HCT116 (cell line): Measurements from ENCODE around the gene DCDC2. TPM values are rescaled to one million over a fixed set of nuclear protein-coding genes. Genes with fewer than 3 reads are reported as not detected.

Source experiments
- ATAC-seq: fragments of 200-7000 bp; cut with Tn5 transposase; 2 replicates; pipeline ENCODE4 v1.9.1; 2020; ENCODE audit warnings: mild to moderate bottlenecking, moderate library complexity
- BruUV-seq: library from RNA; stranded (reverse); fragments of 400-500 nt; replicated peaks from 2 replicates; lab custom pipeline; 2021; lab: Mats Ljungman, UMichigan
- CTCF ChIA-PET: fragments of 300-600 bp; sonication (Branson Sonifier 250); formaldehyde crosslinking; loops from one replicate; lab custom pipeline; 2021; ENCODE audit warnings: antibody characterized with exemption; lab: Charles Lee
- POLR2A ChIA-PET: fragments of 300-600, 350-600 bp; sonication (Branson Sonifier 250); formaldehyde crosslinking; loops from one replicate; lab custom pipeline; 2021; ENCODE audit warnings: antibody characterized with exemption; lab: Charles Lee
- RAD21 ChIA-PET, 2 experiments: fragments of 300-600 bp; sonication (Branson Sonifier 250); formaldehyde crosslinking; loops; one replicate each; lab custom pipeline; 2023; ENCODE audit warnings: low total read pairs in 2 of 2; ENCODE audit not compliant: uncharacterized antibody in 2 of 2, unreplicated experiment in 2 of 2, low non-redundant PET in 1 of 2; lab: Charles Lee
- DNase-seq: peaks from one replicate; pipeline ENCODE4 v3.0.0-alpha.2; 2010; ENCODE audit warnings: low read depth, low spot score
- H2AFZ ChIP-seq: fragments of 200-600 bp; shearing (Covaris generic), sonication (generic); 2 replicates; pipeline ENCODE4 v1.6.1; 2017; ENCODE audit warnings: low read depth, mixed run types, mixed read lengths, antibody characterized with exemption, low read length; ENCODE audit not compliant: poor library complexity, severe bottlenecking
- H3K27ac ChIP-seq: 2 replicates; pipeline ENCODE4 v1.5.1; 2012; ENCODE audit warnings: low read depth, low read length
- H3K27me3 ChIP-seq: fragments of 200-600 bp; sonication (generic); 2 replicates; pipeline ENCODE4 v1.6.1; 2016; ENCODE audit warnings: mixed run types, low read length, mixed read lengths; ENCODE audit not compliant: insufficient read depth
- H3K36me3 ChIP-seq, 2 experiments: fragments of 200-500 bp in 1 of 2; fragments of 200-600 bp in 1 of 2; sonication (Bioruptor generic) in 1 of 2; sonication (generic) in 1 of 2; 2 replicates each; pipeline versions ENCODE4 v1.5.1 to v1.6.1; 2014 to 2016; ENCODE audit warnings: low read length in 2 of 2, inconsistent platforms in 1 of 2, mixed read lengths in 1 of 2, mixed run types in 1 of 2; ENCODE audit not compliant: insufficient read depth in 2 of 2, control insufficient read depth in 1 of 2
- H3K4me1 ChIP-seq, 2 experiments: fragments of 200-600 bp in 1 of 2; sonication (generic) in 1 of 2; 2 replicates each; pipeline versions ENCODE4 v1.5.1 to v1.6.1; 2012 to 2017; ENCODE audit warnings: low read length in 2 of 2, inconsistent platforms in 1 of 2, mild to moderate bottlenecking in 1 of 2, mixed read lengths in 1 of 2, mixed run types in 1 of 2, moderate library complexity in 1 of 2; ENCODE audit not compliant: insufficient read depth in 2 of 2, control insufficient read depth in 1 of 2
- H3K4me2 ChIP-seq: fragments of 200-600 bp; sonication (generic); 2 replicates; pipeline ENCODE4 v1.6.1; 2017; ENCODE audit warnings: mixed run types, low read length, mixed read lengths
- H3K4me3 ChIP-seq, 2 experiments: fragments of 200-600 bp in 1 of 2; sonication (generic) in 1 of 2; replicated peaks in 1 of 2; 2 replicates each; pipeline ENCODE4 v1.5.1; 2011 to 2016; ENCODE audit warnings: low read length in 2 of 2, control low read depth in 1 of 2, low read depth in 1 of 2, mild to moderate bottlenecking in 1 of 2, mixed read lengths in 1 of 2, mixed run types in 1 of 2
- H3K79me2 ChIP-seq: fragments of 200-600 bp; sonication (generic); 2 replicates; pipeline ENCODE4 v1.6.1; 2017; ENCODE audit warnings: mild to moderate bottlenecking, mixed run types, low read length, moderate library complexity, mixed read lengths; ENCODE audit not compliant: insufficient read depth
- H3K9ac ChIP-seq: fragments of 200-600 bp; sonication (generic); 2 replicates; pipeline ENCODE4 v1.6.1; 2016; ENCODE audit warnings: low read length, mixed read lengths
- H3K9me2 ChIP-seq: fragments of 200-600 bp; sonication (generic), shearing (Covaris generic); 2 replicates; pipeline ENCODE4 v1.6.1; 2017; ENCODE audit warnings: mixed run types, mild to moderate bottlenecking, moderate library complexity; ENCODE audit not compliant: insufficient read depth
- H3K9me3 ChIP-seq, 2 experiments: fragments of 200-500 bp in 1 of 2; fragments of 200-600 bp in 1 of 2; sonication (Bioruptor generic) in 1 of 2; sonication (generic) in 1 of 2; 2 replicates each; pipeline ENCODE4 v1.6.1; 2014 to 2017; ENCODE audit warnings: low read length in 2 of 2, mixed read lengths in 2 of 2, inconsistent platforms in 1 of 2, low read depth in 1 of 2, mild to moderate bottlenecking in 1 of 2, mixed run types in 1 of 2, moderate library complexity in 1 of 2; ENCODE audit not compliant: control insufficient read depth in 1 of 2, insufficient read depth in 1 of 2
- H4K20me1 ChIP-seq: fragments of 200-600 bp; sonication (generic), shearing (Covaris generic); 2 replicates; pipeline ENCODE4 v1.6.1; 2017; ENCODE audit warnings: mixed run types, mild to moderate bottlenecking, moderate library complexity; ENCODE audit not compliant: insufficient read depth
- ATF3 ChIP-seq: IDR thresholded peaks from 2 replicates; pipeline ENCODE4 v1.6.1; 2012
- EGR1 ChIP-seq: IDR thresholded peaks from 2 replicates; pipeline ENCODE4 v1.6.1; 2012; ENCODE audit warnings: low read depth
- ELF1 ChIP-seq: IDR thresholded peaks from 2 replicates; pipeline ENCODE4 v1.6.1; 2012; ENCODE audit warnings: low read depth, borderline replicate concordance
- MAX ChIP-seq: IDR thresholded peaks from 2 replicates; pipeline ENCODE4 v1.6.1; 2012
- POLR2A ChIP-seq: IDR thresholded peaks from 2 replicates; pipeline ENCODE4 v1.7.0; 2011; ENCODE audit warnings: borderline replicate concordance; ENCODE audit not compliant: insufficient read depth, insufficient read length; ENCODE audit errors: extremely low read depth
- SP1 ChIP-seq: IDR thresholded peaks from 2 replicates; pipeline ENCODE4 v1.6.1; 2012; ENCODE audit warnings: low read depth
- SRF ChIP-seq: IDR thresholded peaks from 2 replicates; pipeline ENCODE4 v1.6.1; 2012; ENCODE audit warnings: low read depth
- YY1 ChIP-seq: IDR thresholded peaks from 2 replicates; pipeline ENCODE4 v1.6.1; 2011; ENCODE audit warnings: low read length, low read depth, moderate library complexity, mild to moderate bottlenecking; ENCODE audit not compliant: insufficient replicate concordance; ENCODE audit errors: extremely low read depth
- ZBTB33 ChIP-seq: IDR thresholded peaks from 2 replicates; pipeline ENCODE4 v1.6.1; 2011; ENCODE audit warnings: mild to moderate bottlenecking, low read length, moderate library complexity; ENCODE audit not compliant: insufficient replicate concordance; ENCODE audit errors: extremely low read depth
- ZFX ChIP-seq: fragments of 450-650 bp; IDR thresholded peaks from 2 replicates; pipeline ENCODE4 v1.6.1; 2017
- intact Hi-C: fragments of 100-400 bp; cut with micrococcal nuclease; formaldehyde crosslinking; loops from 2 replicates; pipeline ENCODE4 v1.10.0; 2022
- total RNA-seq: library from RNA; stranded (reverse); gene quantifications from one replicate; pipeline ENCODE4 v1.2.1, GENCODE V29; 2021; ENCODE audit not compliant: unreplicated experiment

DCDC2 gene
- total RNA-seq, 1 experiment from 2014 or later = 0.17 TPM

GRCh38 chr6:24332317-24332716 lies 25.5 kb downstream of the DCDC2 start (continued):
- no peak for TF ChIP-seq ELF1
- no peak for TF ChIP-seq SRF
- TF ChIP-seq EGR1 = no peak

- H3K9me3 ChIP-seq = no peaks in the 10 kb centered on the region
- DNase-seq = no peak
- ChIA-PET RAD21 (no interaction called here), POLR2A (no interaction called here), CTCF (no interaction called here)
- no peak overlapping the region for H3K4me2 ChIP-seq
- H3K79me2 ChIP-seq = no peaks in the 10 kb centered on the region
- no peak overlapping the region for H3K27ac ChIP-seq
- H2AFZ ChIP-seq = no peak overlapping the region
- intact Hi-C loops = no loop called here
- H4K20me1 ChIP-seq = no peaks in the 10 kb centered on the region
- H3K4me3 ChIP-seq = no peak overlapping the region
- H3K36me3 ChIP-seq = no peaks in the 10 kb centered on the region
- no peaks in the 10 kb centered on the region for H3K27me3 ChIP-seq
- no peak overlapping the region for H3K9ac ChIP-seq
- ATAC-seq = no peak
- BruUV-seq = no TSS peak
- H3K4me1 ChIP-seq = no peaks in the 10 kb centered on the region
- H3K9me2 ChIP-seq = no peaks in the 10 kb centered on the region
- TF ChIP-seq POLR2A (no peak), SP1 (no peak), ELF1 (no peak), ZBTB33 (no peak), ZFX (no peak), YY1 (no peak), MAX (no peak), ATF3 (no peak)
These were observed 27.6 kb downstream of the DCDC2 start for GRCh38 chr6:24330137-24330732.
